WTC11 (cell line): ENCODE measurements around the gene CAB39. TPM values are rescaled to one million over a fixed set of nuclear protein-coding genes. Genes with fewer than 3 reads are reported as not detected.

Experiments used
- ATAC-seq: fragments of 200-7000 bp; cut with Tn5 transposase; 2 replicates; pipeline ENCODE4 v1.10.0; 2021; ENCODE audit warnings: mild to moderate bottlenecking, moderate library complexity
- CTCF ChIA-PET: fragments of 300-600 bp; sonication (Branson Sonifier 250); formaldehyde crosslinking; loops from one replicate; lab custom pipeline; 2021; ENCODE audit warnings: antibody characterized with exemption; lab: Charles Lee
- POLR2A ChIA-PET: fragments of 350-600 bp; sonication (Branson Sonifier 250); formaldehyde crosslinking; loops from one replicate; lab custom pipeline; 2021; ENCODE audit warnings: antibody characterized with exemption; lab: Charles Lee
- DNase-seq: peaks from one replicate; pipeline ENCODE4 v3.0.0; 2021; ENCODE audit warnings: low spot score
- H3K27ac Mint-ChIP-seq: 2 replicates; pipeline ENCODE4 v1.8.0; 2021; ENCODE audit warnings: mixed read lengths
- H3K27me3 Mint-ChIP-seq: 2 replicates; pipeline ENCODE4 v1.8.0; 2021; ENCODE audit warnings: low read depth, mild to moderate bottlenecking, moderate library complexity, mixed read lengths
- H3K36me3 Mint-ChIP-seq: 2 replicates; pipeline ENCODE4 v1.8.0; 2021; ENCODE audit warnings: mixed read lengths
- H3K4me1 Mint-ChIP-seq: 2 replicates; pipeline ENCODE4 v1.8.0; 2022; ENCODE audit warnings: mixed read lengths
- H3K4me3 Mint-ChIP-seq: 2 replicates; pipeline ENCODE4 v1.8.0; 2021; ENCODE audit warnings: mild to moderate bottlenecking, moderate library complexity, mixed read lengths
- H3K9me3 Mint-ChIP-seq: 2 replicates; pipeline ENCODE4 v1.8.0; 2021; ENCODE audit warnings: mixed read lengths
- ATF6 ChIP-seq: sonication (generic); formaldehyde crosslinking; IDR thresholded peaks from 2 replicates; pipeline ENCODE4 v1.8.1; 2023; ENCODE audit warnings: mild to moderate bottlenecking, missing genetic modification reagents
- E2F5 ChIP-seq: sonication (generic); formaldehyde crosslinking; IDR thresholded peaks from 2 replicates; pipeline ENCODE4 v1.8.1; 2022; ENCODE audit warnings: mild to moderate bottlenecking, moderate library complexity, missing genetic modification reagents
- ESRRA ChIP-seq: sonication (generic); formaldehyde crosslinking; IDR thresholded peaks from 2 replicates; pipeline ENCODE4 v1.8.1; 2022; ENCODE audit warnings: mild to moderate bottlenecking, missing genetic modification reagents, borderline replicate concordance
- FOXK1 ChIP-seq: sonication (generic); formaldehyde crosslinking; IDR thresholded peaks from 2 replicates; pipeline ENCODE4 v1.8.0; 2022; ENCODE audit warnings: mild to moderate bottlenecking, moderate library complexity, missing genetic modification reagents
- FOXP4 ChIP-seq: sonication (generic); formaldehyde crosslinking; IDR thresholded peaks from 2 replicates; pipeline ENCODE4 v1.8.0; 2022; ENCODE audit warnings: mild to moderate bottlenecking, missing genetic modification reagents
- GABPB1 ChIP-seq: sonication (generic); formaldehyde crosslinking; IDR thresholded peaks from 2 replicates; pipeline ENCODE4 v1.8.1; 2023; ENCODE audit warnings: mild to moderate bottlenecking, missing genetic modification reagents
- HMGXB4 ChIP-seq: sonication (generic); formaldehyde crosslinking; IDR thresholded peaks from 2 replicates; pipeline ENCODE4 v1.8.1; 2023; ENCODE audit warnings: mild to moderate bottlenecking, moderate library complexity, missing genetic modification reagents
- IRF1 ChIP-seq: sonication (generic); formaldehyde crosslinking; IDR thresholded peaks from 2 replicates; pipeline ENCODE4 v1.8.0; 2023; ENCODE audit warnings: missing genetic modification reagents
- NFATC4 ChIP-seq: fragments of 250-450 bp; sonication (Bioruptor Pico); IDR thresholded peaks from 2 replicates; pipeline ENCODE4 v1.9.0; 2021; ENCODE audit warnings: mild to moderate bottlenecking
- NFE2L1 ChIP-seq: sonication (generic); formaldehyde crosslinking; IDR thresholded peaks from 2 replicates; pipeline ENCODE4 v1.8.1; 2023; ENCODE audit warnings: missing genetic modification reagents
- NFYB ChIP-seq: sonication (generic); formaldehyde crosslinking; conservative IDR thresholded peaks from 2 replicates; pipeline ENCODE4 v1.8.0; 2022; ENCODE audit warnings: low read depth, missing genetic modification reagents
- PRDM15 ChIP-seq: sonication (generic); formaldehyde crosslinking; IDR thresholded peaks from 2 replicates; pipeline ENCODE4 v1.8.0; 2022; ENCODE audit warnings: missing genetic modification reagents
- SMAD4 ChIP-seq: sonication (generic); formaldehyde crosslinking; IDR thresholded peaks from 2 replicates; pipeline ENCODE4 v1.8.0; 2022; ENCODE audit warnings: mild to moderate bottlenecking, missing genetic modification reagents
- SP1 ChIP-seq: sonication (generic); formaldehyde crosslinking; conservative IDR thresholded peaks from 2 replicates; pipeline ENCODE4 v1.8.1; 2022; ENCODE audit warnings: missing genetic modification reagents
- TEAD1 ChIP-seq: sonication (generic); formaldehyde crosslinking; IDR thresholded peaks from 2 replicates; pipeline ENCODE4 v1.8.0; 2022; ENCODE audit warnings: mild to moderate bottlenecking, missing genetic modification reagents
- TEAD4 ChIP-seq: sonication (generic); formaldehyde crosslinking; IDR thresholded peaks from 2 replicates; pipeline ENCODE4 v1.8.0; 2022; ENCODE audit warnings: mild to moderate bottlenecking, missing genetic modification reagents
- ZBTB21 ChIP-seq: sonication (generic); formaldehyde crosslinking; IDR thresholded peaks from 2 replicates; pipeline ENCODE4 v1.8.1; 2023; ENCODE audit warnings: mild to moderate bottlenecking, missing genetic modification reagents, borderline replicate concordance
- ZNF121 ChIP-seq: sonication (generic); formaldehyde crosslinking; IDR thresholded peaks from 2 replicates; pipeline ENCODE4 v1.8.0; 2023; ENCODE audit warnings: missing genetic modification reagents
- total RNA-seq: library from RNA; stranded (reverse); gene quantifications from 3 replicates; pipeline ENCODE4 v1.2.3, GENCODE V29; 2021

The CAB39 gene
- total RNA-seq, 1 experiment from 2014 or later = 36.9 TPM

GRCh38 chr2:230864122-230864604 lies 151.5 kb downstream of the CAB39 start:
- POLR2A ChIA-PET = interaction anchor here (0.9 kb wide), 1 partner anchor 128 kb away, joined by 3 read pairs; no protein-coding TSS in a partner anchor
- no peak for ATAC-seq
- no peak for DNase-seq
- Mint-ChIP-seq H3K27me3 (no peaks in the 10 kb centered on the region; the same call in 1 of the 2 replicates), H3K4me3 (peak overlapping the region; percentile 94), H3K36me3 (no peaks in the 10 kb centered on the region), H3K27ac (peak overlapping the region; percentile 97)
- CTCF ChIA-PET = interaction anchor here (0.7 to 1.8 kb wide), 7 partner anchors 9 to 152 kb away, joined by 3 to 5 read pairs (median 4); no protein-coding TSS in a partner anchor
- TF ChIP-seq NFE2L1 (CRISPR knock-in tag) (peak; percentile 57; the same call in 1 of the 2 replicates), FOXK1 (0 out of 2 replicates have a peak, but pooled peaks have one; percentile 25), ATF6 (CRISPR knock-in tag) (no peak)
- TF ChIP-seq, all 79 proteins: peak for 2
- Mint-ChIP-seq H3K4me1 (peaks cover 62% of the 10 kb centered on the region), H3K9me3 (peaks cover 7% of the 10 kb centered on the region; the same call in 1 of the 2 replicates)

- CTCF ChIA-PET = interaction anchor here (0.6 to 1.8 kb wide), 9 partner anchors 9 to 535 kb away, joined by 3 to 5 read pairs (median 4); no protein-coding TSS in a partner anchor
- H3K4me1 Mint-ChIP-seq = peaks cover 68% of the 10 kb centered on the region
- peaks cover 2% of the 10 kb centered on the region; the same call in 1 of the 2 replicates for H3K9me3 Mint-ChIP-seq
- H3K36me3 Mint-ChIP-seq = no peaks in the 10 kb centered on the region
- peak; percentile 13 for ATAC-seq
- H3K27me3 Mint-ChIP-seq = no peaks in the 10 kb centered on the region; the same call in 1 of the 2 replicates
- peak within 1 kb of the TSS; percentile 94 for H3K4me3 Mint-ChIP-seq
- POLR2A ChIA-PET = interaction anchor here (0.9 kb wide), 1 partner anchor 127 kb away, joined by 3 read pairs; no protein-coding TSS in a partner anchor
- peak within 1 kb of the TSS; percentile 97 for H3K27ac Mint-ChIP-seq
- peak; percentile 63 for DNase-seq
- TF ChIP-seq FOXP4 (CRISPR knock-in tag) = peak; percentile 63; the same call in 1 of the 2 replicates
- peak; percentile 65; the same call in 1 of the 2 replicates for TF ChIP-seq E2F5
- TF ChIP-seq NFATC4 (CRISPR knock-in tag) = no peak
- 0 out of 2 replicates have a peak, but pooled peaks have one; percentile 68 for TF ChIP-seq IRF1
- TF ChIP-seq SMAD4 (CRISPR knock-in tag) = no peak
- 0 out of 2 replicates have a peak, but pooled peaks have one; percentile 27 for TF ChIP-seq ZNF121 (CRISPR knock-in tag)
- no peak for TF ChIP-seq NFYB
- 0 out of 2 replicates have a peak, but pooled peaks have one; percentile 39 for TF ChIP-seq TEAD4
- no peak for TF ChIP-seq PRDM15 (CRISPR knock-in tag)
- 0 out of 2 replicates have a peak, but pooled peaks have one; percentile 32 for TF ChIP-seq ATF6 (CRISPR knock-in tag)
- TF ChIP-seq HMGXB4 (CRISPR knock-in tag) = peak; percentile 67
- TF ChIP-seq ZBTB21 (CRISPR knock-in tag) = peak; percentile 60; the same call in 1 of the 2 replicates
- peak; percentile 36 for TF ChIP-seq TEAD1 (CRISPR knock-in tag)
- peak; percentile 58 for TF ChIP-seq GABPB1 (CRISPR knock-in tag)
- TF ChIP-seq ESRRA = peak; percentile 34; the same call in 1 of the 2 replicates
- TF ChIP-seq SP1 (CRISPR knock-in tag) = peak; percentile 45; the same call in 1 of the 2 replicates
Measured at GRCh38 chr2:230864605-230865306, 152.1 kb downstream of the CAB39 start, which contains the start of gene ITM2C. Gene ITM2C (plus strand): TSS chr2:230864942. CDS start chr2:230865026, 84 bp downstream.
